Esophagus (tissue), 2 donors: Measurements from ENCODE around the gene AGBL1. TPM values are rescaled to one million over a fixed set of nuclear protein-coding genes. Genes with fewer than 3 reads are reported as not detected.

Experiments
- H3K27ac ChIP-seq, 2 donors: one replicate each; pipeline ENCODE4 v1.5.1; 2013; ENCODE audit warnings: low read depth in 2 of 2, mild to moderate bottlenecking in 2 of 2, inconsistent platforms in 1 of 2, low read length in 1 of 2, moderate library complexity in 1 of 2
- H3K27me3 ChIP-seq, 2 donors: one replicate each; pipeline ENCODE4 v1.6.1; 2013; ENCODE audit warnings: low read length in 2 of 2, control low read depth in 1 of 2, mild to moderate bottlenecking in 1 of 2; ENCODE audit not compliant: insufficient read depth in 2 of 2, control insufficient read depth in 1 of 2
- H3K36me3 ChIP-seq, 2 donors: one replicate each; pipeline ENCODE4 v1.6.1; 2013; ENCODE audit warnings: low read length in 1 of 2; ENCODE audit not compliant: control insufficient read depth in 2 of 2, insufficient read depth in 2 of 2
- H3K4me1 ChIP-seq, 2 donors: one replicate each; pipeline ENCODE4 v1.6.1; 2013; ENCODE audit warnings: low read length in 1 of 2; ENCODE audit not compliant: control insufficient read depth in 2 of 2, insufficient read depth in 2 of 2
- H3K4me3 ChIP-seq, 2 donors: one replicate each; pipeline ENCODE4 v1.5.1; 2013; ENCODE audit warnings: low read length in 2 of 2, mild to moderate bottlenecking in 2 of 2, low read depth in 1 of 2, moderate library complexity in 1 of 2
- H3K9me3 ChIP-seq, 2 donors: one replicate each; pipeline ENCODE4 v1.6.1; 2013; ENCODE audit warnings: mild to moderate bottlenecking in 2 of 2, low read depth in 1 of 2, low read length in 1 of 2, moderate library complexity in 1 of 2; ENCODE audit not compliant: control insufficient read depth in 2 of 2, insufficient read depth in 1 of 2
- WGBS, 2 donors: extraction: QIAGEN DNeasy Blood & Tissue Kit; methylation state at CpG; one replicate each; pipeline ENCODE4 v1.1.7; 2013; 5-methylcytosine and 5-hydroxymethylcytosine counted together
- polyA plus RNA-seq, 2 donors: library from polyadenylated mRNA; stranded (reverse); fragments of 200-250 nt; gene quantifications; one replicate each; pipeline ENCODE4 v1.2.3, GENCODE V29; 2013
- donor health status: healthy with polysubstance abuse.
- donor health status: Bipolar disorder and iron deficiency.

Gene AGBL1
- polyA plus RNA-seq, 2 donors: 0.01 TPM; not detected in 1

DNA sequence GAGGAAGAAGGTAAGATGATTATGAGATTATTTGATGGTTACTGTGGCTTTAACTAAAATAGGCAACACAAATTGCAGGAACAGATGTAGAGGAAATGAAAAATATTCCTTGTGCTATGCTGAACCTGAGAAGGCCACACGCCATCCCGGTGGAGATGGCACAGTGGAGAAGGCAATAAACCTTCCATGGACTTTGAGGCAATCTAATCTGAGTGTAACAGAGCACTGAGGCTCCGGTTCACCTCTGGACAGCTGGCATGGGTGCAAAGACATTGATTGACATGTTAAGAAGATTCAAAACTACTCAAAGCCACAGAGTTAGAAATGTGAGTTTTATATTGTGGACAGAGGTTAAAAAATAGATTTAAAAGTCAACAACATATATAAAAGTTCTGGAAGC lies 535.7 kb downstream of the AGBL1 start:
- H3K4me3 ChIP-seq: no peak overlapping the region
- no peak overlapping the region for H3K27ac ChIP-seq
- no peaks in the 10 kb centered on the region for H3K4me1 ChIP-seq
- WGBS, 2 donors: 81 to 90% methylated on average over 3 of the region's 3 CpGs
- H3K27me3 ChIP-seq: no peaks in the 10 kb centered on the region
- no peaks in the 10 kb centered on the region for H3K9me3 ChIP-seq
- H3K36me3 ChIP-seq: no peaks in the 10 kb centered on the region

DNA sequence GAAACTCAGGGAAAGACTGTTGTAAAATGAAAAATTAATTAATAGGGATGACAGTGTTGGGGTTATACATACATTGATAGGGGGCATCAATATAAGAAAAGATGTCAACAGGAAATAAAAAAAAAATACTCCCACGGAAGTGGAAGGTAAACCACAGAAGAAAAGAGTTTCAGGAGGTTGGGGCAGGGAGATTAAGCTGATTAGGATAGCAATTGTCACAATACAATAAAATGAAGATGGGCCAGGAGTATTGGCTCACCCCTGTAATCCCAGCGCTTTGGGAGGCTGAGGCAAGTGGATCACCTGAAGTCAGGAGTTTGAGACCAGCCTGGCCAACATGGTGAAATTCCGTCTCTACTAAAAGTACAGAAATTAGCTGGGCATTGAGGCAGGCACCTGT lies 536.1 kb downstream of the AGBL1 start:
- Histone ChIP-seq H3K27me3 (no peaks in the 10 kb centered on the region), H3K27ac (no peak overlapping the region), H3K36me3 (no peaks in the 10 kb centered on the region), H3K4me3 (no peak overlapping the region), H3K9me3 (no peaks in the 10 kb centered on the region), H3K4me1 (no peaks in the 10 kb centered on the region)
- 85 to 88% methylated on average over 3 of the region's 3 CpGs for WGBS, 2 donors

DNA sequence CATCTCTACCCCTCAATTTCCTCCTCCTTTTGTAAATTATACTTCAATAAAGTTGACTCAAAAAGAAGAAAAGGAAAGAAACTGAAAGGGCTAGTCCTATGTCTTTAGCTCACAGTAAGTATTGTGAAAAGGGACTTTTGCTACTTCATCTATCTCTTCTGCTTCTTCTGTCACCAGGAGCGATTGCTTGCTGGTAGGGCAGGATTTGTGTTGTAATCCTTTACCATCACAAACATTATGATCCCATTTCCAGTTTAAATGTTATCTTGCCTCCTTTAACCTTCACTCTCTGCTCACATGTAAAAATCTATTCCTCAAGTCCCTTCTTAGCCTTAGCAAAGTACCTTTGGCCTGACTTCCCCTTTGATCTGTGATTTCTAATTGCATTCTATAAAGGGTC lies 537.1 kb downstream of the AGBL1 start:
- Histone ChIP-seq H3K27ac (no peak overlapping the region), H3K9me3 (no peaks in the 10 kb centered on the region), H3K4me1 (no peaks in the 10 kb centered on the region), H3K4me3 (no peak overlapping the region), H3K27me3 (no peaks in the 10 kb centered on the region), H3K36me3 (no peaks in the 10 kb centered on the region)
- 53 to 62% methylated on average over 1 of the region's 1 CpG for WGBS, 2 donors

DNA sequence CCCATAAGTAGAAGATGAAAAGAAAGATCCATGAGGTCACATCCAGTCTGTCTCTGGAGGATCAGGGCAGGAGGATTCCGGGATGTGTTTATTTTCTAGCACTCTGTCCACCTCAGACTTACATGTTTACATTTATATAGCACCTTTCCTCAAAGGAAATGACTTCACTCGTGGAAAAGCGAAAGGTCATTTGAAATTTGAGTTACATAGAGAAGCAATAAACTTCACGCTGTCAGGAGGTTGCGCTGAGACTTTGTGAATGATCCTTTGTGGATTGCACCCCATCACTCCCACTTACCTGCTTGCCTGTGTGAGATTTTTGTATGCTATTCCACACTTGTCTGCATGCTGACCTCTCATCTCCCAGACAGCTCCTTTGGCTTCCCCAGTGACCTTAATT lies 540.5 kb downstream of the AGBL1 start:
- peaks cover 0 to 6% of the 10 kb centered on the region in 2 donors for H3K4me1 ChIP-seq
- WGBS, 2 donors: 57 to 64% methylated on average over 5 of the region's 5 CpGs
- H3K27me3 ChIP-seq: no peaks in the 10 kb centered on the region
- no peak overlapping the region for H3K4me3 ChIP-seq
- H3K36me3 ChIP-seq: no peaks in the 10 kb centered on the region
- no peaks in the 10 kb centered on the region for H3K9me3 ChIP-seq
- H3K27ac ChIP-seq: no peak overlapping the region

DNA sequence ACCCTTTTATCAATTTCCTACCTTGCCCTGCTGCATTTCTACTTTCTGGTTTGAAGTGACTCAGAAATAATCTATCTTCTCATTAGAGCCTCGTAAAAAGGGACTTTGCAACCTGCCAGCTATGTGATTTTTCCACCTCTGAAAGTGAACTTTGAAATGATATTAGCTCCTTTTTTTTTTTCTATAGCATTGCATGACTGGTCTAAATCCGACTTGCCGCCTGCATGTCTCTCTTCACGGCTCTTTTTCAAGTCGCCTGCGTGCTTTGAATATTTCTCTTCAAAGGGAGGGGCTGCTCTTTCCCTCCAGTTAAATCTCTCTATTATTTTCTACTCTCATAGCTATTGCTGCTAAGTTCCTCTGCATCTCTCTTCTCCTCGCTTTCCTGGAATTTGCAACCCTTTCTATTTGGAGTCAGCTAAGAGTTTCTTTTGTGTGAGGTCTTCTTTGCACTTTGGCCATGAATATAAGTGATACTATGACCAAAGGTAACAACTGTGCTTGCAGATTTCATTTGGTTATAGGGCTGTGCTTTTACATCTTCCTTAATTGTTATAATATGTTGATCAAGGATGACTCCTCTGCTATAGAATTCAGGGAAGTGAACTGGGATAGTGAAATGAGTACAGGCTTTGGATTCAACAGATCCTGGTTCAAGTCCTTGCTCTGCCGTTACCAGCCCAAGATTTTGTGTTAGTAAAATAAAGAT lies 541.1 kb downstream of the AGBL1 start:
- H3K36me3 ChIP-seq: no peaks in the 10 kb centered on the region
- H3K4me3 ChIP-seq: no peak overlapping the region
- peaks cover 0 to 6% of the 10 kb centered on the region in 2 donors for H3K4me1 ChIP-seq
- no peaks in the 10 kb centered on the region for H3K27me3 ChIP-seq
- WGBS, 2 donors: 28 to 30% methylated on average over 8 of the region's 8 CpGs
- H3K9me3 ChIP-seq: no peaks in the 10 kb centered on the region
- H3K27ac ChIP-seq: no peak overlapping the region

DNA sequence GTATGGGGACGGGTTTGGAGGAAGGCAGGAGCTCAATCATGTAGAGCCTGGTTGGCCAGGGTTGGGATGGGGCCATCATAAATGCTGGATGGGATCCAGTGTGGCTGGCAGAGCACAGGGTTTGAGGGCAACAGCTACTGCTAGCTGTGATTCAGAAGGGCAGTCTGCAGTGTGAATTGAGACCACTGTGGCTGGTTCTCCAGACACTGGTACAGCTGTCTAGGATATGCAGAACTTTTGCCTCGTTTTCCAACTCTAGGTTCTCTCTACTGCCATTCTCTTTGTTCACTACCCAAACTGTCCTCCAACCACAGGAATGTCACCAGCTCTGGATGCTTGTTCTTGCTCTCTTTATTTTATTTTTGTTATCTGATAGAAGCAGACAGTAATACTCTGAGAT lies 543.6 kb downstream of the AGBL1 start:
- Histone ChIP-seq H3K36me3 (no peaks in the 10 kb centered on the region), H3K4me1 (peaks cover 0 to 6% of the 10 kb centered on the region in 2 donors), H3K9me3 (no peaks in the 10 kb centered on the region), H3K27me3 (no peaks in the 10 kb centered on the region), H3K27ac (no peak overlapping the region), H3K4me3 (no peak overlapping the region)
- 61 to 71% methylated on average over 2 of the region's 2 CpGs for WGBS, 2 donors

DNA sequence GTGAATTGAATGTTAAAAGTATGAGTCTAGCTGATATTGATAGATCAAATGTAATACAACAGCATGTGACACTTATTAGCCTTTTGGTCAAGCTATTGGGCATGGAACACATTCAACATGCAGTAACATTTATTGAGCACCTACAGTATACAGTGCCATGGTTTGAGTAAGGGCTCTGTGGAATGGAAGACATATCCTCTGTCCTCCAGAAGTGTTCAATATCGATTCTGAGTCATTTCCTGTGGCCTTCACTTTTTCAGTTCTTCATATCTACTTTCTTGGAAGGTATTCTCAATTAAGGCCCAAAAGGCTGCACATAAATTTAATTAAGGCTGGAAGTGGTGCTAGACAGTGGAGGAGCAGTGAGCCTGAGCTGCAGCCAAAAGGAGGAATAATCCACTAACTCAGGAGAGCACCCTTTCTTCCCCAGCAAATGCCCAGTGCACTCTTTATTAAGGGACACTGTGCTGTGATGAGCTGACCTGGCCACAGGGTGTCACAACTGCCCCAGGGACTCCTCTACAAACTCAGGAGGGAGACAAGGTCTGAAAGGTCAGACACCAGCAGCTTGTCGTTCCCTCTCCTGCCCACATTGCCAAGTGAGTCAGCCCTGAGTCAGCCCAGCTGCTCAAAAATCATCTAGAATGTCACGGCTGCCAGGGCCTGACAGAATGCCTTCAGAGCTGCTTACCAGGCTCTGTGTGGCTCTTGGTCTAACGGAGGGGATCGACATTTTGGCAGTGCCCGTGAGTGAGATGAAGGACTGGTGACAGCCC lies 544.8 kb downstream of the AGBL1 start:
- Histone ChIP-seq H3K9me3 (no peaks in the 10 kb centered on the region), H3K36me3 (no peaks in the 10 kb centered on the region), H3K4me3 (no peak overlapping the region), H3K27ac (no peak overlapping the region), H3K4me1 (peaks cover 0 to 6% of the 10 kb centered on the region in 2 donors), H3K27me3 (no peaks in the 10 kb centered on the region)
- WGBS, 2 donors: 20 to 26% methylated on average over 6 of the region's 6 CpGs

DNA sequence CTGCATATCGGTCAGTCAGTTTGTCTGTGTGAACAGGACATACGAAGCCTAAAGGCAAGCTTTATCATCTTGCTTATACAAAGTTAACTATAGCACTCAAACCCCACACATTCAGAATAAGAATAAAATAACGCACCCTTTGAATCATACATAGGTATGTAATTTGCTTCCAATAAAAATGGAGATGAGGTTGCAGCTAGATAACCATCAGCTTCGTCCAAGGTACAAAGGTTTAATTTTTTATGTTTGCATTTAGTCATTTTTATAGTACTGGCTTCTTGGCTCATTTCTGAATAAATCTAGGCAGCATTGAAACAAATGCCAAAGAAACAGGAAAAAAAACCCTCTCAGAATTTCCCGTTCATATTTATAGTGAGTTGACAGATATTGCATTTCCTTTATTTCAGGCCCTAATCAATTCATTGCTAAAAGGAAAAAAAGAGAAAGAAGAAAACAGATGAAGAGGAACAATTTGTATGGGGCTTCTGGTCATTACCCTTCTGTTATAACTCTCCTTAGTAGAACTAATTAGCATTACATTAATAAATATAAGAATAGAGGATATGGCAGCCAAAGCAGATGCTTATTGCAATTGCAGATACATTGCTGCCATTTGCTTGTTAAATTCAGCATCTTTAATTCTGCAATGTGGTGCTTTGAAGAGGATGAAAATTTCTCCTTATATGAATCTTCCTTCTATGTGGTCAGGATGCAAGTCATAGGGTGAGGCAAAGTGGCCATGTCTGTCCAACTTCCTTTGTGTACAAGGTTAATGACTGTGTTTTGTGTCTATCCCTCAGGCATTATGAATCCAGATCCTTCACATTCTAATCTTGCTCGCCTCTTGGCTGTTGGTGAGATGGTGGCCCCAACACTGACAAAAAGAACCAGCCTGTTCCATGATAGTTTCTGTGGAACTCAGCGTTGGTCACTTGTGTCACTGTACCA lies 550.0 kb downstream of the AGBL1 start:
- no peak overlapping the region for H3K4me3 ChIP-seq
- H3K27me3 ChIP-seq: no peaks in the 10 kb centered on the region
- WGBS, 2 donors: 66 to 67% methylated on average over 7 of the region's 7 CpGs
- no peaks in the 10 kb centered on the region for H3K9me3 ChIP-seq
- H3K27ac ChIP-seq: no peak overlapping the region
- no peaks in the 10 kb centered on the region for H3K36me3 ChIP-seq
- peaks cover 0 to 3% of the 10 kb centered on the region in 2 donors for H3K4me1 ChIP-seq

DNA sequence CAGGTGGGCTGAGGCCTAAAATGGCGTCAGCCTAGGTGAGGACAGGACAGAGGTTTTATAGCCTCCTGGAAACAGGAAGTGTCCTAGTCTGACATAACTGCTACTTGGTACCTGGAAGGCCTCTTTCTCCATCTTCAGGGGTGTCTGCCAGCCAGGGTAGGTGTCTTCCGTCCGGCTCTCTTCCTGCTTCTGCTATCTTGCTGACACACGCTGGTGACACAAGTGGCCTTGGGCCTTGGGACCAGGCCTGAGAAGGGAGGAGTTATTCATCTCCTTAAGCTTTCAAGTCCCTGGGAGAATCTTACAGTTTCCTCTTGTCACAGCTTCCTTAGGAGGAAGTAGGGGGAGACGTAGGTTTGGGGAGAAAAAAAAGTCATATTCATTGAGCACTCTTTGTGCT lies 551.3 kb downstream of the AGBL1 start:
- Histone ChIP-seq H3K9me3 (no peaks in the 10 kb centered on the region), H3K27me3 (no peaks in the 10 kb centered on the region), H3K4me1 (no peaks in the 10 kb centered on the region), H3K4me3 (no peak overlapping the region), H3K27ac (no peak overlapping the region), H3K36me3 (no peaks in the 10 kb centered on the region)
- WGBS, 2 donors: 82 to 85% methylated on average over 5 of the region's 5 CpGs
